GM08714 (cell line): ENCODE data around the gene MLLT10.

ENCODE experiments used
- H3K4me3 ChIP-seq: fragments of 200-500 bp; sonication (Bioruptor generic); 2 replicates; pipeline ENCODE4 v1.5.1; 2014; ENCODE audit warnings: mild to moderate bottlenecking, low read length, inconsistent platforms
- ZNF274 ChIP-seq: IDR thresholded peaks from 2 replicates; pipeline ENCODE4 v1.6.1; 2012; ENCODE audit warnings: mild to moderate bottlenecking, low read depth, low read length

Gene MLLT10

DNA sequence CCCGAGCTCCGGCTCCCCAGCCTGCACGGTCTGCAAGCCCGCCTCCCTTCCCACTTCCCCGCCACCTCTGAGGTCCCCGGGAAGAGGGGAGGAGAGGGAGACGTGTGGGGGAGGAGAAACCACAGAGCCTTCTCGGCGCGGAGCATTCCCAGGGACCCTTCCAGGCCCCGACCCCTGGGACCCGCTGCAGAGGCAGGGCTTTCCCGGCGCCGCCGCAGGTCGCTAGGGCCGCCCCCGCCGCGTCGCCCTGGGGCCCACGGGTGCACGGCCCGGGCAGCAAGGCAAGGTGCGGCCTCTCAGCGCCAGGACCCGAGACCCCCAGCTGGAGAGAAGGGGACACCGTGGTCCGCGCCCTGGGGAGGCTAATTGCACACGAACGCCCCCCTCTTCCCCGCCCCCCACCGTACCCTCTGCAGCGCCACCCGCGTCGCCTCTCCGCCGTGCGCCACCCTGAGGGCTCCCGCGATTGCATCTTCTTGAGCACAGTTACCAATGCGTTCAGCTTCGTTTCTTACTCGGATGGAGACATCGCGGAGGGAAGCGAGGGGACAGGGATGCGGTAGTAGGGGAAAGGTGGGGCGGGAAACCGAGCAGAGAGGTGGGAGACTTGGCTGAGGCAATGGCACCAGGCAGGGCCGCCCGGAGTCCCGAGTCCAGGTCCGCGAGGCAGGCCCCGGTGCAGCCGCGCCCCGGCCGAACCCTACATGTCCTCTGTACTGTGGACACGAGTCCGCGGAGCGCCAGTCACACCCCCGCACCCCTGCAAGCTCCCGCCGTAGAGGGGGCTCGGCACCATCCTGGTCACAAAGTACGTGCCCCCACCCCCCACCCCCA is 37.5 kb upstream of the MLLT10 start:
- no peak for TF ChIP-seq ZNF274
- H3K4me3 ChIP-seq = peak overlapping the region; percentile 74

GRCh38 chr10:21497177-21497807 is 36.7 kb upstream of the MLLT10 start:
- H3K4me3 ChIP-seq = peak overlapping the region; percentile 74
- no peak for TF ChIP-seq ZNF274

GRCh38 chr10:21498377-21498776 is 35.7 kb upstream of the MLLT10 start:
- H3K4me3 ChIP-seq = no peak overlapping the region
- TF ChIP-seq ZNF274 = no peak

DNA sequence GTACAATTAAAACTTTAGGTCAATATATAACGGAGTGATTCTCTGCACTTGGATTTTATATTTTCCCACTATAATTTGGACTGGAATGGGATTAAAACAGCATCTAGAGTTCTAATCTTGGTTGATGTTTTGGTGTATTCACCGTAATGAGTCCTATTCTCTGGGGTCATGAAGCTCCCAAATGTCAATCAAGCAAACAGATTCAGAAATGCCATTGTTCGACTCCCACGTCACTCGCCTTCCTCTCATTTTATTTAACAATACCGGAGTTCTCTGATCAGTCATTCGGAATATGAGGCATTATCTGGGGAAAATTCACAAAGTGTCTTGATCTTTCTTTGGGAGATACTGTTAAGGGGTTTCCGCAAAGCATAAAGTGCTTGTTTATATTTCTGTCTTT is 35.0 kb upstream of the MLLT10 start:
- no peak for TF ChIP-seq ZNF274
- H3K4me3 ChIP-seq = no peak overlapping the region

DNA sequence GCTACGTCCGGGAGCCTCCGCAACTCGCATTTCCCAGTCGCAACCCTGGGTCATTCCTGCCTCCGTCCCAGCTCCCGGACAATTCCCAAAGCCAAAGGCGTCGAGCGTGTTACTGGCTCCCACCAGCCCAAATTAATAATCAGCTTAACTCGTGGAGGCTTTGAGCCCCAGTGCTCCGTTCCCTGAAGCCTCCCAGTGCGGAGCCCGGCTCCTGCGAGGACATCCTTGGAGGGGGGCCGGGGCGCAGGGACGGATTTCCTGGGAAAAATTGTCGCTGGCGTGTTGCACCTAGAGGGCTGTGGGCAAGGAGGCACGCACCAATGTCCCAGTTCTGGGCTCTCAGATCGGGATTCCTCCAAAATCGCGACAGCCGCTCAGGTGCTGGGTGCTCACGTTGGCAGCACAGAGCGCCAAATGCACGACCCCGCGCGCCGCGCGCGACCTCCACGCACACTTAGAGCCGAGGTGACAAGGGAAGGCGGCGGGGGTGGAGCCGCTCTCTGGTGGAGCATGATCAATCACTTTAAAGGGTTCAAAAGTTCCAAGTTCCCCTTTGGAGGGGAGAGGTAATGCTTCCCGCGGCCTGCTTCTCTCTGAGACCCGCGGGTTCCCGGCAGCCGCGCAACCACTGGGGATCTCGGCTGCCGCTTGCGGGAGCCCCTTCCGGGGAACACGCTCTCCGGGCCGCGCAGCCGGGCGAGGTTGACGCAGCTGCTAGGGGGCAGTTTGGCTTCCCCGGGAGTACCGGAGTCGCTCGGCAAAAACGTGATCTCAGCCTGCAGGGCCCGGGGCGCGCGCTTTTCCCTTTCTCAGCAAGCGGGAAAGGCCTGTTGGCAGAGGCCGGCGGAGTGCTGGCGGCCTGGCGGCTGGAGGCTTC is 34.1 kb upstream of the MLLT10 start:
- no peak for TF ChIP-seq ZNF274
- no peak overlapping the region; the same call in 1 of the 2 replicates for H3K4me3 ChIP-seq

DNA sequence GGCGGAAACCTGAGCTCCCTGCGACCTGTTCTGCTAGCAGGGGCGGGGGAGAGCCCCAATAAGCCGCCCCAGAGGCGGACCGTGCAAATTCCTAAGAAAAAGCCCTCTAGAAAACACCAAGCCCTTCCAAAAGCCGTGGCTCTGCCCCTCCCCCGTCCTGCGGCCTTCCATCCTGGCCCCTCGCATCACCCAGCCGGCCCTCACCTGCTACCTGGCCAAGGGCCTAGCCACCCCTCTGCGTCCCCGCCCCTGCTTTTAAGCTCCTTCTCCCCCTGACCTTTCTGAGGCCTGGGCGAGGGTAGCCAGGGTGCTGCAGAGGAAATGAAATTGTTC is 33.5 kb upstream of the MLLT10 start:
- no peak for TF ChIP-seq ZNF274
- H3K4me3 ChIP-seq = no peak overlapping the region; the same call in 1 of the 2 replicates

- TF ChIP-seq ZNF274 = no peak
- H3K4me3 ChIP-seq = no peak overlapping the region
Measured at GRCh38 chr10:21501091-21501490, 32.9 kb upstream of the MLLT10 start.

DNA sequence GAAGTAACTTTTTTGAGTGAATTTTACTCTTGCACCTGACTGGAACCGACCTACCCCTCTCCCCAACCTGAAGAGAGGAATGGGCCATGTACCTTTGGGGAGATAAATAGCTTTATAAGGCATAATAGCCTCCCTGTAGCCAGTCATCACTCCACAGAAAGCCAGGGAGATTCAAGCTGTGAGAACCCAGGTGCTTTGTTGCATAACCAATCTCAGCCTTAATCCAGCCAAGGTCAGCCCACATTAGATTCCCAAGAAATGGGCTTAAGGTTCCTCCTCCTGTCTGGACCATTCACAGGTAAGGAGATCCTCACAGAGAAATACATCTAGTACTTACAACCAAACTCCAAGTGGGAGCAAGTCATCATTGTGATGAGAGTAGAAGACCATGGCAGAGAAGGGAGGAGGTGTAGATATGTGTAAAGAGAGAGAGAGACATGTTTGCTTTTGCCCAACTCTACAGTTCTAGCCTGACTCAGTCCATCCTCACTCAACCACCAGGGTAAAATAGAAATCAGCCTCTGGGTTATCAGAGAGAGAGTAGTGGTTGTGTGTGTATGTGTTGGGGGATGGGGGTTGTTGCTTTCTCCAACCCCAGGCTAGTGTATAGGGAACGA is 32.2 kb upstream of the MLLT10 start:
- no peak for TF ChIP-seq ZNF274
- no peak overlapping the region for H3K4me3 ChIP-seq

DNA sequence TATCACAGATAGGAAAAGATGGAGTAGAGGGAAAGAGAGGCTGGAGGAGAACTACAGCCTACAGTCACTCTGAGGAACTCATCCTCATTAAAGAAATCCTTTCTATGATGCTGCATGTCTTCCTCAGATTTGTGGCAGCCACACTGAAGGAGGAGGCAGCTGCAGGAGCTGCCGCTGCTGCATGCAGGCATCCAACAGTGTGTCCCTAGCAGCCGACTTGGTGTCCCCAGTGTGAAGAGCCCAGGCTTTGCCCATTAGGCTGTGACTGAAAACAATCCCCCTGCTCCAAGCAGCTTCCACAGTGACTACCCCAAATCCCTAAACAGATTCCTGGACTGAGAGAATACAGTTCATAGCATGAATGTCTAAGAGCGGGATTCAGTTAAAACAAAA is 31.7 kb upstream of the MLLT10 start:
- no peak overlapping the region for H3K4me3 ChIP-seq
- TF ChIP-seq ZNF274 = no peak

GRCh38 chr10:21503542-21503941 is 30.5 kb upstream of the MLLT10 start:
- no peak overlapping the region for H3K4me3 ChIP-seq
- no peak for TF ChIP-seq ZNF274

DNA sequence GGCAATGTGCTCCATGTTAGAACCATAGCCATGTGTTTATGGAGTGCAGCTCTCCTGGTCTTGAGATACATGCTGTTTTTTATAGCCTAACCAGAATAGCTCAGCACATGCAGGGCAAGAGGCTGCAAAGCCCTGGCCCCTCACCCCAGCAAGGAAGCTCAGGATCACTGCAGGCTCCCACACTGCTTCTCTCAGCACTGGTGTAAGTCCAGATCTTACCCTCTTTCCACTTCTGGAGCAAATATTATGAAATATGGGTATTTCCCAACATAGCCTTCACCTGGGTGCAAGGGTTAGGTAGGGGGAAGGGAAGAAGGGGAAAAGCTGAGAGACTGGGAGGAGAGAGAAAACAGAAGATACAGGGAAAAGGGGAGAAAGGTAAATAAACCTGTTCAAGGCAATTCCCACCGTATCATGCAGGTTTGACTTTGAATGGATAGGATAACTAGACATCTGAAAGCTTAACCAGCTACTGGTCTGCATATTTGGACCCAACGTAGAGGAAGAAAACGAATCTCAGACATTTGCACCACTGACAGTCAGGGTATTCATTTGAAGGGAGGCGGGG is 28.2 kb upstream of the MLLT10 start:
- TF ChIP-seq ZNF274 = no peak
- H3K4me3 ChIP-seq = no peak overlapping the region

DNA sequence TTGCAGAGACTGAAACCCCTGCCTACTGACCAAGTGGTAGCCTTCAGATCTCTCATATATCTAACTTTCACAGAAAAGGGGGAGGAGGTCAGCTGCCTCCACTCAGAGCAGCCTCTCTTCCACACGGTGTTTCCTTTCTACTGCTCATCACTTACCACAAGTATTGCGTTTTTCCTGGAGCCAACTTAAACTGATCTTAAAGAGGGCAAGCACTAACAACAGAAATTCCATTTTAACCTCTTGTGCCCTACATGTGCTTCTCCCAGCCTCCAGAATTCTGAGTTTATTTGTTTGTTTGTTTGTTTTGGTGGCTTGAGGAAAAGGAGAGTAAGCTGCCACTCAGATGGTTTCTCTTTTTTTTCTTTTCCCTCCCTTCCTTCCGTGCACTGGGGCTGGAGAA is 27.7 kb upstream of the MLLT10 start:
- no peak overlapping the region for H3K4me3 ChIP-seq
- no peak for TF ChIP-seq ZNF274

GRCh38 chr10:21507150-21507549 is 26.9 kb upstream of the MLLT10 start:
- no peak for TF ChIP-seq ZNF274
- H3K4me3 ChIP-seq = no peak overlapping the region
